Measurements from ENCODE around the gene ZBED1.
"Not testable (repeated sequence)": the region's sequence is repeated elsewhere in the genome, so short reads cannot be mapped to it uniquely, and the experiment has no call there.

DNA sequence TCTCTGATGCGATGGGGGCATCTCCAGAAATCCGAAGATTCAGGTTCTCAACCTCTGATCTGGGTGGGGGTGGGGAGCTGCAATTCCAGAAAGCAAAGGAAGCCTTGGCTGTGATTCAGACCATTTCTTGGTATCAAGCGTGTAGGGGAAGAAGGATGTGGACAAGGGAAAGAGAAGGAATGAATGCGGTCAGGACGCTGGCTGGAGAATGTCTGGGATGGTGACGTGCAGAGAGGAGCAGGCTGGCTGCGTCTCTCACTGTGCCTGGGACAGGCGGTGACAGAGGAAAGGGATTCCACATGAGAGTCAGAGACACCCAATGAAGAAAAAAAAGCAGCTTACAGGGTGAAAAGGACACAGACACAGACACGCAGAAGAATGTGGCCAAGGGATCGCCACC lies 37.3 kb downstream of the ZBED1 start:
- TF ChIP-seq, protein P1, sequence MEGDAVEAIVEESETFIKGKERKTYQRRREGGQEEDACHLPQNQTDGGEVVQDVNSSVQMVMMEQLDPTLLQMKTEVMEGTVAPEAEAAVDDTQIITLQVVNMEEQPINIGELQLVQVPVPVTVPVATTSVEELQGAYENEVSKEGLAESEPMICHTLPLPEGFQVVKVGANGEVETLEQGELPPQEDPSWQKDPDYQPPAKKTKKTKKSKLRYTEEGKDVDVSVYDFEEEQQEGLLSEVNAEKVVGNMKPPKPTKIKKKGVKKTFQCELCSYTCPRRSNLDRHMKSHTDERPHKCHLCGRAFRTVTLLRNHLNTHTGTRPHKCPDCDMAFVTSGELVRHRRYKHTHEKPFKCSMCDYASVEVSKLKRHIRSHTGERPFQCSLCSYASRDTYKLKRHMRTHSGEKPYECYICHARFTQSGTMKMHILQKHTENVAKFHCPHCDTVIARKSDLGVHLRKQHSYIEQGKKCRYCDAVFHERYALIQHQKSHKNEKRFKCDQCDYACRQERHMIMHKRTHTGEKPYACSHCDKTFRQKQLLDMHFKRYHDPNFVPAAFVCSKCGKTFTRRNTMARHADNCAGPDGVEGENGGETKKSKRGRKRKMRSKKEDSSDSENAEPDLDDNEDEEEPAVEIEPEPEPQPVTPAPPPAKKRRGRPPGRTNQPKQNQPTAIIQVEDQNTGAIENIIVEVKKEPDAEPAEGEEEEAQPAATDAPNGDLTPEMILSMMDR (IDR thresholded peaks at IDR 0.05; ENCODE audit: insufficient read depth, low read length): not testable (repeated sequence)
- not testable (repeated sequence) for TF ChIP-seq POLR2AphosphoS5 (IDR thresholded peaks at IDR 0.05; ENCODE audit: low read depth)
